ENCODE results near the gene SLC25A38. TPM values are rescaled to one million over a fixed set of nuclear protein-coding genes. Genes with fewer than 3 reads are reported as not detected.
"Not testable (repeated sequence)": the region's sequence is repeated elsewhere in the genome, so short reads cannot be mapped to it uniquely, and the experiment has no call there.

The SLC25A38 gene
- total RNA-seq, 1 experiment from 2014 or later = 22.0 TPM

DNA sequence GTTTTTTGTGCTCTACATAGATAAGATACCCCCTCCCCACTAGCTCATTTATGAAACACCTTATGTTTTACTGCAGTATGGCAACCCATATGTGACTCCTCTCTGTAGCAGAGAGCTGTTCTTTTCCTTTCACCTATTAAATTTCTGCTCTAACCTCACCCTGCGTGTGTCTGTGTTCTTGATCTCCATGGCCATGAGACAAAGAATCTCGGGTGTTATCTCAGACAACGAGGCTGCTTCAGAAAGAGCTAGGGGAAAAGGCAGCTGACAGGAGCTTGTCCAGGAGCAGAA lies 35.6 kb upstream of the SLC25A38 start:
- H3K4me1 ChIP-seq (replicated peaks; ENCODE audit: insufficient read depth) = no peaks in the 10 kb centered on the region
- no peak overlapping the region for H3K27ac ChIP-seq
- CTCF ChIA-PET = no interaction called here
- H3K9me2 ChIP-seq (ENCODE audit: insufficient read depth) = no peaks in the 10 kb centered on the region
- DNase-seq = no peak
- no peaks in the 10 kb centered on the region for H3F3A ChIP-seq (ENCODE audit: insufficient read depth, low read depth)
- no TSS peak for BruUV-seq (replicated peaks)
- H3K4me3 ChIP-seq = no peak overlapping the region
- H4K20me1 ChIP-seq (ENCODE audit: insufficient read depth) = no peaks in the 10 kb centered on the region
- TF ChIP-seq, protein P1, sequence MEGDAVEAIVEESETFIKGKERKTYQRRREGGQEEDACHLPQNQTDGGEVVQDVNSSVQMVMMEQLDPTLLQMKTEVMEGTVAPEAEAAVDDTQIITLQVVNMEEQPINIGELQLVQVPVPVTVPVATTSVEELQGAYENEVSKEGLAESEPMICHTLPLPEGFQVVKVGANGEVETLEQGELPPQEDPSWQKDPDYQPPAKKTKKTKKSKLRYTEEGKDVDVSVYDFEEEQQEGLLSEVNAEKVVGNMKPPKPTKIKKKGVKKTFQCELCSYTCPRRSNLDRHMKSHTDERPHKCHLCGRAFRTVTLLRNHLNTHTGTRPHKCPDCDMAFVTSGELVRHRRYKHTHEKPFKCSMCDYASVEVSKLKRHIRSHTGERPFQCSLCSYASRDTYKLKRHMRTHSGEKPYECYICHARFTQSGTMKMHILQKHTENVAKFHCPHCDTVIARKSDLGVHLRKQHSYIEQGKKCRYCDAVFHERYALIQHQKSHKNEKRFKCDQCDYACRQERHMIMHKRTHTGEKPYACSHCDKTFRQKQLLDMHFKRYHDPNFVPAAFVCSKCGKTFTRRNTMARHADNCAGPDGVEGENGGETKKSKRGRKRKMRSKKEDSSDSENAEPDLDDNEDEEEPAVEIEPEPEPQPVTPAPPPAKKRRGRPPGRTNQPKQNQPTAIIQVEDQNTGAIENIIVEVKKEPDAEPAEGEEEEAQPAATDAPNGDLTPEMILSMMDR (conservative IDR thresholded peaks at IDR 0.05) = no peak
- TF ChIP-seq EZH2 (IDR thresholded peaks at IDR 0.05; ENCODE audit: low read depth) = no peak
- H3K9me3 ChIP-seq (ENCODE audit: insufficient read depth, low read depth) = no peaks in the 10 kb centered on the region
- no peak overlapping the region for H3K4me2 ChIP-seq
- no peaks in the 10 kb centered on the region for H3K79me2 ChIP-seq (ENCODE audit: low read depth)
- POLR2A ChIA-PET (ENCODE audit: unreplicated experiment) = no interaction called here
- H3K36me3 ChIP-seq (ENCODE audit: low read depth) = no peaks in the 10 kb centered on the region
- intact Hi-C loops (cut with micrococcal nuclease; ENCODE audit: unreplicated experiment) = no loop called here
- no peak overlapping the region for H2AFZ ChIP-seq
- no peaks in the 10 kb centered on the region for H3K27me3 ChIP-seq (ENCODE audit: insufficient read depth, low read depth)

DNA sequence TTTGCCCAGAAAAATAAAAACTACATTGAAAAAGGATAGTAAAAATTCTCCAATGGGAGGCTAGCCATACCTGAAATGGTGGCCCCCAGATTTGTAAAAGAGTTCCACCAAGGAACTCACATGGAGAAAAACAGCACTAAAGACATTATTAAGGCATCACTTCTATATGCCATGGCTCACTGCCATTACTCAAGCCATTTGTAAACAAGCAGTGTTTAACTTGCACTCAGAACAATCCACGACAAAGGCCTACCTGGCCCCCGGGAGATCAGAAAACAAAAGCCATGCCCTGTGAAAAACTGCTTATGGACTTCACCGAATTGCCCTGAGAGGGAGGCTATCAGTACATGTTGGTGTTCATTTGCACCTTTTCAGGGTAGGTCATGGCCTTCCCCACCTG lies 34.1 kb upstream of the SLC25A38 start:
- Histone ChIP-seq H3K79me2 (ENCODE audit: low read depth) (no peaks in the 10 kb centered on the region), H3K27me3 (ENCODE audit: insufficient read depth, low read depth) (no peaks in the 10 kb centered on the region), H3K4me2 (no peak overlapping the region), H3K9me3 (ENCODE audit: insufficient read depth, low read depth) (no peaks in the 10 kb centered on the region), H3K4me1 (replicated peaks; ENCODE audit: insufficient read depth) (no peaks in the 10 kb centered on the region), H3K27ac (no peak overlapping the region), H3K4me3 (no peak overlapping the region), H3K36me3 (ENCODE audit: low read depth) (no peaks in the 10 kb centered on the region), H4K20me1 (ENCODE audit: insufficient read depth) (no peaks in the 10 kb centered on the region), H2AFZ (no peak overlapping the region), H3K9me2 (ENCODE audit: insufficient read depth) (no peaks in the 10 kb centered on the region), H3F3A (ENCODE audit: insufficient read depth, low read depth) (no peaks in the 10 kb centered on the region)
- POLR2A ChIA-PET (ENCODE audit: unreplicated experiment) = no interaction called here
- TF ChIP-seq, protein P1 (conservative IDR thresholded peaks at IDR 0.05) = no peak
- TF ChIP-seq EZH2 (IDR thresholded peaks at IDR 0.05; ENCODE audit: low read depth) = no peak
- no TSS peak for BruUV-seq (replicated peaks)
- no peak for DNase-seq
- intact Hi-C loops (cut with micrococcal nuclease; ENCODE audit: unreplicated experiment) = no loop called here
- CTCF ChIA-PET = no interaction called here

DNA sequence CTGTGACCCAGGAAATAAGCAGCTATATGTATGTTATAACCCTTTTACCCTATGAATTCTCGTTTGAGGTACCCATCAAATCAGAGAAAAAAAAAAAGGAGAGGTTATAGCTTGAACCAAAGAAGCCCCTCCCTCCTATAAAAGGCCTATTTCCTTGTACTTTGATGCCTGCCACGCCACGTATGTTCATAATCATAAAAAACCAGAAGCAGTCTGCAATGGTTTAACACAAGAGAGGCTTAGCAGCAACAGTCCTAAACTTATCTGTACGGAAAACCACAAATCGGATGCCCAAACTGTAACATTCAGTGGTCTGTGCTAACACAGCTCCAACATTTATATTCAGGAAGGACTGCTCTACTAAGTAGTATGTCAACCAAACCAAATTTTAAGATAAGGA lies 32.5 kb upstream of the SLC25A38 start:
- Histone ChIP-seq H3K4me1 (replicated peaks; ENCODE audit: insufficient read depth) (no peaks in the 10 kb centered on the region), H3K27ac (no peak overlapping the region), H3K79me2 (ENCODE audit: low read depth) (no peaks in the 10 kb centered on the region), H4K20me1 (ENCODE audit: insufficient read depth) (no peaks in the 10 kb centered on the region), H3K9me2 (ENCODE audit: insufficient read depth) (no peaks in the 10 kb centered on the region), H2AFZ (no peak overlapping the region), H3K4me2 (no peak overlapping the region), H3K36me3 (ENCODE audit: low read depth) (no peaks in the 10 kb centered on the region), H3K27me3 (ENCODE audit: insufficient read depth, low read depth) (0 out of 2 replicates have a peak, but pooled peaks cover 2% of the 10 kb centered on the region), H3F3A (ENCODE audit: insufficient read depth, low read depth) (no peaks in the 10 kb centered on the region), H3K9me3 (ENCODE audit: insufficient read depth, low read depth) (no peaks in the 10 kb centered on the region), H3K4me3 (no peak overlapping the region)
- ChIA-PET POLR2A (ENCODE audit: unreplicated experiment) (no interaction called here), CTCF (no interaction called here)
- TF ChIP-seq, protein P1 (conservative IDR thresholded peaks at IDR 0.05) = no peak
- TF ChIP-seq EZH2 (IDR thresholded peaks at IDR 0.05; ENCODE audit: low read depth) = no peak
- intact Hi-C loops (cut with micrococcal nuclease; ENCODE audit: unreplicated experiment) = no loop called here
- no TSS peak for BruUV-seq (replicated peaks)
- DNase-seq = no peak

DNA sequence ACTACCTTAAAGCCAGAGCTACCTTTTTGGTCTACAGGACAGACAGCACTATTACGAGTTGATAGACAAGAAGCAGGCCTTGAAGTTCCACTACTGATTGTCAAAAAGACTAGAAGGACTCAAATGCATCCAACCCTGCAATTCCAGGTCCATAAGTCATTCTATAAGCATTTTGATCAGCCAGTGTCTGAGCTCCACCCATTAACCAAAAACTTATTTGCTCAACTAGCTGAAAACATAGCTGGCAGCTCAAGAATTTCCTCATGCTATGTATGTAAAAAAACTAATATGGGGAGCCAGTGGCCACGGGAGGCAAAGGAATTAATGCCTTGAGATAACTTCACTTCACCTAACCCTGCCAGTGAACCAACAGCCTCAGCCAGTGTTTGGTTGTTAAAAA lies 32.0 kb upstream of the SLC25A38 start:
- H3K9me2 ChIP-seq (ENCODE audit: insufficient read depth); BruUV-seq (replicated peaks); H3K9me3 ChIP-seq (ENCODE audit: insufficient read depth, low read depth); H3K4me2 ChIP-seq; H3K79me2 ChIP-seq (ENCODE audit: low read depth); H3K4me1 ChIP-seq (replicated peaks; ENCODE audit: insufficient read depth); DNase-seq; H3K27me3 ChIP-seq (ENCODE audit: insufficient read depth, low read depth); H2AFZ ChIP-seq; H3K4me3 ChIP-seq; CTCF ChIA-PET; H4K20me1 ChIP-seq (ENCODE audit: insufficient read depth); POLR2A ChIA-PET (ENCODE audit: unreplicated experiment); intact Hi-C loops (cut with micrococcal nuclease; ENCODE audit: unreplicated experiment); H3K27ac ChIP-seq; H3K36me3 ChIP-seq (ENCODE audit: low read depth); H3F3A ChIP-seq (ENCODE audit: insufficient read depth, low read depth): not testable (repeated sequence)

DNA sequence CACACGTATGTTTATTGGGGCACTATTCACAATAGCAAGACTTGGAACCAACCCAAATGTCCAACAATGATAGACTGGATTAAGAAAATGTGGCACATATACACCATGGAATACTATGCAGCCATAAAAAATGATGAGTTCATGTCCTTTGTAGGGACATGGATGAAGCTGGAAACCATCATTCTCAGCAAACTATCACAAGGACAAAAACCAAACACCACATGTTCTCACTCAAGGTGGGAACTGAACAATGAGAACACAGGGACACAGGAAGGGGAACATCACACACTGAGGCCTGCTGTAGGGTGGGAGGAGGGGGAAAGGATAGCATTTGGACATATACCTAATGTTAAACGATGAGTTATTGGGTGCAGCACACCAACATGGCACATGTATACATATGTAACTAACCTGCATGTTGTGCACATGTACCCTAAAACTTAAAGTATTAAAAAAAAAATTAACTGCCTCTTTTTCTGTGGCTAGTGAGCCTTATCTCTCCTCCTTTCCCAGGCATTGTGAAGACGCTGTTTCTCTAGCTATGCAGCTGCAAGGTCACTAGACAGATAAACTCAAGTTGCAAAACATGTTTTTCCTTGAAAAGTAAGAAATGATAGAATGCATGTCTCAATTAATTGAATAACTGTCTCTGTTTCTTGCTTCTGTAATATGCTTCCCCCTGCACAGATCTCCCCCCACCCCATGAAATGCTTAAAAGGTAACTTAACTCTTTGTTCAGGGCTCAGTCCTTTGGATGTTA lies 29.8 kb upstream of the SLC25A38 start:
- CTCF ChIA-PET; intact Hi-C loops (cut with micrococcal nuclease; ENCODE audit: unreplicated experiment); H3K9me2 ChIP-seq (ENCODE audit: insufficient read depth); POLR2A ChIA-PET (ENCODE audit: unreplicated experiment); H3K27ac ChIP-seq; BruUV-seq (replicated peaks); H3K36me3 ChIP-seq (ENCODE audit: low read depth); H3K9me3 ChIP-seq (ENCODE audit: insufficient read depth, low read depth); H3F3A ChIP-seq (ENCODE audit: insufficient read depth, low read depth); H4K20me1 ChIP-seq (ENCODE audit: insufficient read depth); H3K4me2 ChIP-seq; H3K79me2 ChIP-seq (ENCODE audit: low read depth); DNase-seq; H3K27me3 ChIP-seq (ENCODE audit: insufficient read depth, low read depth); H3K4me1 ChIP-seq (replicated peaks; ENCODE audit: insufficient read depth); H3K4me3 ChIP-seq; H2AFZ ChIP-seq: not testable (repeated sequence)
